IMR-90 (cell line): ENCODE measurements around the gene TMED8. TPM values are rescaled to one million over a fixed set of nuclear protein-coding genes. Genes with fewer than 3 reads are reported as not detected.

Experiments
- ATAC-seq: fragments of 200-7000 bp; cut with Tn5 transposase; 2 replicates; pipeline ENCODE4 v1.9.1; 2020; ENCODE audit warnings: low read depth, mild to moderate bottlenecking, moderate library complexity
- BruUV-seq: library from RNA; stranded (reverse); fragments of 400-500 nt; replicated peaks from 2 replicates; lab custom pipeline; 2021; lab: Mats Ljungman, UMichigan
- CTCF ChIA-PET: fragments of 300-600 bp; formaldehyde crosslinking; extraction: SDS; loops from one replicate; lab custom pipeline; 2021; ENCODE audit warnings: antibody characterized with exemption; lab: Yijun Ruan, JAX
- POLR2A ChIA-PET: fragments of 300-600 bp; sonication (Branson Sonifier 250); formaldehyde crosslinking; loops from one replicate; lab custom pipeline; 2022; ENCODE audit warnings: antibody characterized with exemption; ENCODE audit not compliant: unreplicated experiment; lab: Charles Lee
- DNase-seq: peaks from one replicate; pipeline ENCODE4 v3.0.0; 2013
- H2AFZ ChIP-seq: replicated peaks from 2 replicates; pipeline ENCODE3; 2013; ENCODE audit warnings: low read length, mild to moderate bottlenecking; ENCODE audit not compliant: poor library complexity
- H2AK5ac ChIP-seq: 2 replicates; pipeline ENCODE4 v1.6.1; 2013; ENCODE audit warnings: low read depth, low read length, inconsistent platforms
- H2AK9ac ChIP-seq: replicated peaks from 2 replicates; pipeline ENCODE3; 2013; ENCODE audit warnings: mild to moderate bottlenecking, low read depth, low read length, moderate library complexity; ENCODE audit not compliant: poor library complexity
- H2BK120ac ChIP-seq: 2 replicates; pipeline ENCODE4 v1.6.1; 2013; ENCODE audit warnings: low read depth, low read length, inconsistent platforms
- H2BK15ac ChIP-seq: 3 replicates; pipeline ENCODE4 v1.6.1; 2013; ENCODE audit warnings: low read depth, low read length, inconsistent platforms
- H2BK20ac ChIP-seq: 2 replicates; pipeline ENCODE4 v1.6.1; 2013; ENCODE audit warnings: low read depth, mild to moderate bottlenecking, inconsistent platforms, low read length, moderate library complexity
- H2BK5ac ChIP-seq: 2 replicates; pipeline ENCODE4 v1.6.1; 2013; ENCODE audit warnings: mild to moderate bottlenecking, low read depth, low read length, inconsistent platforms; ENCODE audit not compliant: poor library complexity, severe bottlenecking
- H3K14ac ChIP-seq: replicated peaks from 2 replicates; pipeline ENCODE4 v1.6.1; 2013; ENCODE audit warnings: low read depth, low read length, inconsistent platforms
- H3K18ac ChIP-seq: 2 replicates; pipeline ENCODE4 v1.6.1; 2013; ENCODE audit warnings: low read depth, low read length, control low read depth
- H3K23ac ChIP-seq: 2 replicates; pipeline ENCODE4 v1.6.1; 2013; ENCODE audit warnings: low read depth, low read length, inconsistent platforms
- H3K27ac ChIP-seq: 2 replicates; pipeline ENCODE4 v1.5.1; 2013; ENCODE audit warnings: mild to moderate bottlenecking, control low read depth, low read length; ENCODE audit not compliant: insufficient read depth
- H3K27me3 ChIP-seq: 2 replicates; pipeline ENCODE4 v1.6.1; 2013; ENCODE audit warnings: low read length; ENCODE audit not compliant: control insufficient read depth, insufficient read depth
- H3K36me3 ChIP-seq: 2 replicates; pipeline ENCODE4 v1.6.1; 2013; ENCODE audit warnings: low read length, mixed read lengths; ENCODE audit not compliant: control insufficient read depth, insufficient read depth
- H3K4ac ChIP-seq: 2 replicates; pipeline ENCODE4 v1.6.1; 2013; ENCODE audit warnings: low read depth, low read length, inconsistent platforms
- H3K4me1 ChIP-seq: 2 replicates; pipeline ENCODE4 v1.6.1; 2013; ENCODE audit warnings: low read length, mixed read lengths; ENCODE audit not compliant: control insufficient read depth, insufficient read depth
- H3K4me2 ChIP-seq: 2 replicates; pipeline ENCODE4 v1.6.1; 2013; ENCODE audit warnings: low read depth, mild to moderate bottlenecking, control low read depth, low read length, moderate library complexity
- H3K4me3 ChIP-seq: 2 replicates; pipeline ENCODE4 v1.5.1; 2013; ENCODE audit warnings: low read depth, mild to moderate bottlenecking, control low read depth, low read length, moderate library complexity; ENCODE audit not compliant: insufficient read depth
- H3K56ac ChIP-seq: 2 replicates; pipeline ENCODE4 v1.6.1; 2013; ENCODE audit warnings: low read length, inconsistent platforms; ENCODE audit not compliant: insufficient read depth; ENCODE audit errors: extremely low read depth
- H3K79me1 ChIP-seq, 2 experiments: 2 replicates each; pipeline ENCODE4 v1.6.1; 2013; ENCODE audit warnings: low read length in 2 of 2, inconsistent platforms in 1 of 2, low read depth in 1 of 2
- H3K9ac ChIP-seq: 2 replicates; pipeline ENCODE4 v1.6.1; 2013; ENCODE audit warnings: low read depth, low read length, control low read depth
- H3K9me1 ChIP-seq: 2 replicates; pipeline ENCODE4 v1.6.1; 2013; ENCODE audit warnings: low read length, inconsistent platforms; ENCODE audit not compliant: insufficient read depth
- H3K9me3 ChIP-seq: 2 replicates; pipeline ENCODE4 v1.6.1; 2013; ENCODE audit warnings: low read length; ENCODE audit not compliant: control insufficient read depth, insufficient read depth
- H4K20me1 ChIP-seq: 2 replicates; pipeline ENCODE4 v1.6.1; 2013; ENCODE audit warnings: low read length, inconsistent platforms; ENCODE audit not compliant: insufficient read depth
- H4K5ac ChIP-seq: 2 replicates; pipeline ENCODE4 v1.6.1; 2013; ENCODE audit warnings: mild to moderate bottlenecking, low read depth, low read length, control low read depth
- H4K8ac ChIP-seq, 2 experiments: 2 replicates each; pipeline ENCODE4 v1.6.1; 2013; ENCODE audit warnings: low read depth in 2 of 2, low read length in 2 of 2, control low read depth in 1 of 2, inconsistent platforms in 1 of 2
- H4K91ac ChIP-seq: 2 replicates; pipeline ENCODE4 v1.6.1; 2013; ENCODE audit warnings: low read depth, low read length, inconsistent platforms; ENCODE audit not compliant: insufficient read depth
- BHLHE40 ChIP-seq: fragments of 150-350 bp; IDR thresholded peaks from 2 replicates; pipeline ENCODE4 v1.6.1; 2016; ENCODE audit warnings: mild to moderate bottlenecking, low read depth, low read length
- CEBPB ChIP-seq: IDR thresholded peaks from 2 replicates; pipeline ENCODE4 v1.6.1; 2012; ENCODE audit warnings: low read depth, low read length, improper control_type of control experiment
- CHD1 ChIP-seq: IDR thresholded peaks from 2 replicates; pipeline ENCODE4 v1.6.1; 2012; ENCODE audit warnings: low read depth, low read length, improper control_type of control experiment
- CTCF ChIP-seq: conservative IDR thresholded peaks from 2 replicates; pipeline ENCODE4 v1.5.1; 2012; ENCODE audit warnings: mild to moderate bottlenecking, low read depth, low read length, improper control_type of control experiment
- FOS ChIP-seq: fragments of 150-350 bp; IDR thresholded peaks from 2 replicates; pipeline ENCODE4 v1.6.1; 2016; ENCODE audit warnings: low read depth, low read length
- MAFK ChIP-seq: IDR thresholded peaks from 2 replicates; pipeline ENCODE4 v1.6.1; 2012; ENCODE audit warnings: low read depth, low read length, improper control_type of control experiment
- NFE2L2 ChIP-seq: fragments of 150-350 bp; IDR thresholded peaks from 2 replicates; pipeline ENCODE4 v1.6.1; 2016; ENCODE audit warnings: low read depth, mild to moderate bottlenecking, low read length
- RAD21 ChIP-seq: IDR thresholded peaks from 2 replicates; pipeline ENCODE4 v1.6.1; 2012; ENCODE audit warnings: low read length, improper control_type of control experiment
- RCOR1 ChIP-seq: IDR thresholded peaks from 2 replicates; pipeline ENCODE4 v1.6.1; 2012; ENCODE audit warnings: mild to moderate bottlenecking, low read length, improper control_type of control experiment; ENCODE audit not compliant: insufficient replicate concordance
- RFX5 ChIP-seq: IDR thresholded peaks from 2 replicates; pipeline ENCODE4 v1.8.0; 2012; ENCODE audit warnings: low read depth, mild to moderate bottlenecking, low read length, moderate library complexity
- SMC3 ChIP-seq: fragments of 150-350 bp; IDR thresholded peaks from 2 replicates; pipeline ENCODE4 v1.6.1; 2016; ENCODE audit warnings: low read depth, mild to moderate bottlenecking, antibody characterized with exemption, low read length, moderate library complexity
- USF2 ChIP-seq: fragments of 150-350 bp; IDR thresholded peaks from 2 replicates; pipeline ENCODE4 v1.6.1; 2017; ENCODE audit warnings: mild to moderate bottlenecking, antibody characterized with exemption, low read length, low read depth
- WGBS, 2 experiments: methylation state at CpG; one replicate each; pipeline versions ENCODE4 v1.1.5 to v1.1.7; 2013; ENCODE audit warnings: missing lambda C conversion rate in 2 of 2; ENCODE audit not compliant: insufficient read length in 1 of 2; ENCODE audit errors: extremely low coverage in 2 of 2; 5-methylcytosine and 5-hydroxymethylcytosine counted together
- dilution Hi-C: fragments of 300-500 bp; cut with HindIII; formaldehyde crosslinking; loops from one replicate; pipeline ENCODE4 v1.14.3; 2018; ENCODE audit warnings: low sequenced_read_pairs; ENCODE audit not compliant: unreplicated experiment
- in situ Hi-C: fragments of 300-500 bp; cut with MboI; formaldehyde crosslinking; loops from 3 replicates; pipeline ENCODE4 v1.14.3; 2019; ENCODE audit warnings: low sequenced_read_pairs, inconsistent platforms, mixed read lengths
- intact Hi-C: fragments of 100-400 bp; cut with micrococcal nuclease; formaldehyde crosslinking; loops from 2 replicates; pipeline ENCODE4 v1.10.0; 2022
- polyA plus RNA-seq, 3 experiments: library from polyadenylated mRNA; depleted of rRNA; stranded (reverse); fragments of >200 nt; gene quantifications; 2 replicates each; pipeline ENCODE4 v1.2.3, GENCODE V29; 2012; ENCODE audit warnings: low replicate concordance in 1 of 3
- total RNA-seq: library from RNA; depleted of rRNA; stranded (reverse); fragments of >200 nt; gene quantifications from 2 replicates; pipeline ENCODE4 v1.2.3, GENCODE V29; 2012
- TF ChIP-seq, protein P1 (sequence below): fragments of 150-350 bp; IDR thresholded peaks from 2 replicates; pipeline ENCODE4 v1.6.1; 2016; ENCODE audit warnings: low read depth, mild to moderate bottlenecking, low read length, moderate library complexity, borderline replicate concordance

Gene TMED8
- total and polyA plus RNA-seq, 2 of the 4 experiments (the other 2 are of a cell fraction): 2.2 to 5.0 TPM

DNA sequence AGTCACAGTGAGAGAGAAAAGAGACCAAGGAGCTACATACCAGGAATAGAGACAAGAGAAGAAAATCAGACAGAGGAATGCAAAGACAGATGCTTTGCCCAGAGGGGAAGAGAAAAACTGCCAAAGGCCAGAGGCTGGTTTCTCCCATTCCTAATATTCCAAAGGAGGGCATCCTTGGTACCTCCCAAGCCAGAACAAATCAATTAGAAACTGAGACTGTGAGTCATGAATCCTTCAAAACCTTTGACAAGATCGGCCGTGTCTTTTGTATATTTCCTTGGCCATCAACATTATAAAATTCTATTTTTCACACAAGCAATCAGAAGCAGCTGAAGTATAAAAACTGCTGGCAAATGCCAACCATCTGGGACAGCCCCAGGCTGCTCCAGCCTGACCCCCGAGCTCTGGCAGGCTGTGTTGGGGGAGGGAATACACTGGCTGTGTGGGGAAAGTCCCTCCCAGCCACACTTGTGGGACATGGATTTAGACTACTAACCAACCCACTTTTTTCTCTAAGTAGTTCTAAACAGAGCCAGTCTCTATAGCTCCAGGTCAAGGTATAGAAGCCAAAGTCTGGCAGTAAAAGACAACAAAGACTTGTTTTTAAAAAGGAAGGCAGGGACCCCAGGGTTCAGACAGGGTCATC, 69.9 kb downstream of the TMED8 start:
- Histone ChIP-seq H3K4me3 (no peak overlapping the region), H2BK5ac (no peak overlapping the region), H3K27ac (no peak overlapping the region), H3K79me1 (peaks cover 3 to 18% of the 10 kb centered on the region in 2 experiments; a peak in 3 of 4 replicates), H2AK9ac (no peak overlapping the region), H3K4me2 (peak overlapping the region; percentile 25; the same call in 1 of the 2 replicates), H2BK15ac (no peak overlapping the region; the same call in 2 of the 3 replicates), H3K23ac (0 out of 2 replicates have a peak overlapping the region, but pooled peaks have one; percentile 32), H2AK5ac (peak overlapping the region; percentile 48; the same call in 1 of the 2 replicates), H3K36me3 (no peaks in the 10 kb centered on the region), H4K20me1 (peaks cover 7% of the 10 kb centered on the region; the same call in 1 of the 2 replicates), H2BK20ac (peak overlapping the region; percentile 39), H3K4me1 (peaks cover 12% of the 10 kb centered on the region), H3K4ac (peak overlapping the region; percentile 26; the same call in 1 of the 2 replicates), H3K27me3 (no peaks in the 10 kb centered on the region), H3K18ac (0 out of 2 replicates have a peak overlapping the region, but pooled peaks have one; percentile 6), H3K56ac (peak overlapping the region; percentile 17; the same call in 1 of the 2 replicates), H4K91ac (peak overlapping the region; percentile 40; the same call in 1 of the 2 replicates), H2AFZ (no peak overlapping the region), H3K9me1 (peaks cover 15% of the 10 kb centered on the region), H4K5ac (no peak overlapping the region), H2BK120ac (peak overlapping the region; percentile 4; the same call in 1 of the 2 replicates), H3K9ac (no peak overlapping the region), H4K8ac (peak overlapping the region in 1 of 2 experiments; percentile 37; a peak in 1 of 4 replicates), H3K14ac (peak overlapping the region; percentile 39; the same call in 1 of the 2 replicates), H3K9me3 (no peaks in the 10 kb centered on the region)
- BruUV-seq: no TSS peak
- CTCF ChIA-PET: interaction anchor here (1.1 to 1.8 kb wide), 3 partner anchors 9 to 156 kb away, joined by 3 to 16 read pairs (median 3); no protein-coding TSS in a partner anchor
- in situ Hi-C loops (loop anchor here (25.0 kb wide), 1 partner anchor 420 kb away; no protein-coding TSS in a partner anchor), intact Hi-C loops (no loop called here), dilution Hi-C loops (no loop called here)
- no CpG with 5 or more reads among the region's 3 CpGs for WGBS, 2 experiments
- peak; percentile 21 for DNase-seq
- POLR2A ChIA-PET: no interaction called here
- peak; percentile 58 for ATAC-seq
- TF ChIP-seq RFX5: no peak
- no peak for TF ChIP-seq CHD1
- TF ChIP-seq NFE2L2: no peak
- TF ChIP-seq FOS: no peak
- TF ChIP-seq, protein P1, sequence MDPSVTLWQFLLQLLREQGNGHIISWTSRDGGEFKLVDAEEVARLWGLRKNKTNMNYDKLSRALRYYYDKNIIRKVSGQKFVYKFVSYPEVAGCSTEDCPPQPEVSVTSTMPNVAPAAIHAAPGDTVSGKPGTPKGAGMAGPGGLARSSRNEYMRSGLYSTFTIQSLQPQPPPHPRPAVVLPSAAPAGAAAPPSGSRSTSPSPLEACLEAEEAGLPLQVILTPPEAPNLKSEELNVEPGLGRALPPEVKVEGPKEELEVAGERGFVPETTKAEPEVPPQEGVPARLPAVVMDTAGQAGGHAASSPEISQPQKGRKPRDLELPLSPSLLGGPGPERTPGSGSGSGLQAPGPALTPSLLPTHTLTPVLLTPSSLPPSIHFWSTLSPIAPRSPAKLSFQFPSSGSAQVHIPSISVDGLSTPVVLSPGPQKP: no peak
- TF ChIP-seq CEBPB: no peak
- TF ChIP-seq CTCF: no peak
- TF ChIP-seq RCOR1: no peak
- no peak for TF ChIP-seq USF2
- TF ChIP-seq SMC3: no peak
- TF ChIP-seq MAFK: no peak
- no peak for TF ChIP-seq BHLHE40
- TF ChIP-seq RAD21: no peak
